ENCODE results near the gene MEIS2.

DNA sequence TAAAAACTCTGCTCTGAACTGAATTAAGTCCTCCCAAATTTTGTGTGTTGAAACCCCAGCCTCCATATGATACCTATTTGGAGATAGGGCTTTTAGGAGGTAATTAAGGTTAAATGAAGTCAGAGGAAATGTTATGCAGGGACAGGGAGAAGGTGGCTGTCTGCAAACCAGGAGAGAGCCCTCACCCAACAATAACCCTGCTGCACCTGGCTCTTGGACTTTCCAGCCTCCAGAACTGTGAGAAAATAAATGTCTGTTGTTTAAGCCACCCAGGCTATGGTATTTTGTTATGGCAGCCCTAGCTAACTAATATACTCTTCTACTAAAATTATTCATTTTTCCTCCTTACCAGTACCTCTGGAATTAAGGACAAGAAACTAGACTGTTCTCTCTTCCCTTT lies 79.5 kb downstream of the MEIS2 start:
- TF ChIP-seq, protein P1, sequence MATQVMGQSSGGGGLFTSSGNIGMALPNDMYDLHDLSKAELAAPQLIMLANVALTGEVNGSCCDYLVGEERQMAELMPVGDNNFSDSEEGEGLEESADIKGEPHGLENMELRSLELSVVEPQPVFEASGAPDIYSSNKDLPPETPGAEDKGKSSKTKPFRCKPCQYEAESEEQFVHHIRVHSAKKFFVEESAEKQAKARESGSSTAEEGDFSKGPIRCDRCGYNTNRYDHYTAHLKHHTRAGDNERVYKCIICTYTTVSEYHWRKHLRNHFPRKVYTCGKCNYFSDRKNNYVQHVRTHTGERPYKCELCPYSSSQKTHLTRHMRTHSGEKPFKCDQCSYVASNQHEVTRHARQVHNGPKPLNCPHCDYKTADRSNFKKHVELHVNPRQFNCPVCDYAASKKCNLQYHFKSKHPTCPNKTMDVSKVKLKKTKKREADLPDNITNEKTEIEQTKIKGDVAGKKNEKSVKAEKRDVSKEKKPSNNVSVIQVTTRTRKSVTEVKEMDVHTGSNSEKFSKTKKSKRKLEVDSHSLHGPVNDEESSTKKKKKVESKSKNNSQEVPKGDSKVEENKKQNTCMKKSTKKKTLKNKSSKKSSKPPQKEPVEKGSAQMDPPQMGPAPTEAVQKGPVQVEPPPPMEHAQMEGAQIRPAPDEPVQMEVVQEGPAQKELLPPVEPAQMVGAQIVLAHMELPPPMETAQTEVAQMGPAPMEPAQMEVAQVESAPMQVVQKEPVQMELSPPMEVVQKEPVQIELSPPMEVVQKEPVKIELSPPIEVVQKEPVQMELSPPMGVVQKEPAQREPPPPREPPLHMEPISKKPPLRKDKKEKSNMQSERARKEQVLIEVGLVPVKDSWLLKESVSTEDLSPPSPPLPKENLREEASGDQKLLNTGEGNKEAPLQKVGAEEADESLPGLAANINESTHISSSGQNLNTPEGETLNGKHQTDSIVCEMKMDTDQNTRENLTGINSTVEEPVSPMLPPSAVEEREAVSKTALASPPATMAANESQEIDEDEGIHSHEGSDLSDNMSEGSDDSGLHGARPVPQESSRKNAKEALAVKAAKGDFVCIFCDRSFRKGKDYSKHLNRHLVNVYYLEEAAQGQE (IDR thresholded peaks at IDR 0.05; ENCODE audit: insufficient replicate concordance, low read depth): no peak
- TF ChIP-seq, protein P2, sequence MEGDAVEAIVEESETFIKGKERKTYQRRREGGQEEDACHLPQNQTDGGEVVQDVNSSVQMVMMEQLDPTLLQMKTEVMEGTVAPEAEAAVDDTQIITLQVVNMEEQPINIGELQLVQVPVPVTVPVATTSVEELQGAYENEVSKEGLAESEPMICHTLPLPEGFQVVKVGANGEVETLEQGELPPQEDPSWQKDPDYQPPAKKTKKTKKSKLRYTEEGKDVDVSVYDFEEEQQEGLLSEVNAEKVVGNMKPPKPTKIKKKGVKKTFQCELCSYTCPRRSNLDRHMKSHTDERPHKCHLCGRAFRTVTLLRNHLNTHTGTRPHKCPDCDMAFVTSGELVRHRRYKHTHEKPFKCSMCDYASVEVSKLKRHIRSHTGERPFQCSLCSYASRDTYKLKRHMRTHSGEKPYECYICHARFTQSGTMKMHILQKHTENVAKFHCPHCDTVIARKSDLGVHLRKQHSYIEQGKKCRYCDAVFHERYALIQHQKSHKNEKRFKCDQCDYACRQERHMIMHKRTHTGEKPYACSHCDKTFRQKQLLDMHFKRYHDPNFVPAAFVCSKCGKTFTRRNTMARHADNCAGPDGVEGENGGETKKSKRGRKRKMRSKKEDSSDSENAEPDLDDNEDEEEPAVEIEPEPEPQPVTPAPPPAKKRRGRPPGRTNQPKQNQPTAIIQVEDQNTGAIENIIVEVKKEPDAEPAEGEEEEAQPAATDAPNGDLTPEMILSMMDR (IDR thresholded peaks at IDR 0.05; ENCODE audit: insufficient read depth, low read length): no peak
- TF ChIP-seq SPI1 (IDR thresholded peaks at IDR 0.05; ENCODE audit: borderline replicate concordance, low read depth): no peak
